CD4-positive, alpha-beta T cell treated with Interleukin-17A for 1 hour (primary cell): ENCODE data around the gene TBC1D16.
"Not testable (repeated sequence)": the region's sequence is repeated elsewhere in the genome, so short reads cannot be mapped to it uniquely, and the experiment has no call there.

ENCODE experiments used
- DNase-seq: peaks from one replicate; pipeline ENCODE4 v3.0.0-alpha.2; 2020

The TBC1D16 gene

GRCh38 chr17:79966681-79967080, 69.0 kb downstream of the TBC1D16 start:
- DNase-seq: no peak

- DNase-seq: no peak
Observed at GRCh38 chr17:79965806-79966205, 69.9 kb downstream of the TBC1D16 start.

DNA sequence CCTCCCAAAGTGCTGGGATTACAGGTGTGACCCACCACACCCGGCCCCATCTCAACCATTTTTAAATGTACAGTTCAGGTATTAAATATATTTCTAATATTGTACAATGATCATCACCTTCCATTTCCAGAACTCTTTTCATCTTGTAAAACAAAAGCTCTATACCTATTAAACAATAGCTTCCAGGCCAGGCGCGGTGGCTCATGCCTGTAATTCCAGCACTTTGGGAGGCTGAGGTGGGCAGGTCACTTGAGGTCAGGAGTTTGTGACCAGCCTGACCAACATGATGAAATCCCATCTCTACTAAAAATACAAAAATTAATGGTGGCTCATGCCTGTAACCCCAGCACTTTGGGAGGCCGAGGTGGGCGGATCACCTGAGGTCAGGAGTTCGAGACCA, 73.2 kb downstream of the TBC1D16 start:
- not testable (repeated sequence) for DNase-seq

GRCh38 chr17:79961567-79961966, 74.1 kb downstream of the TBC1D16 start:
- not testable (repeated sequence) for DNase-seq

DNA sequence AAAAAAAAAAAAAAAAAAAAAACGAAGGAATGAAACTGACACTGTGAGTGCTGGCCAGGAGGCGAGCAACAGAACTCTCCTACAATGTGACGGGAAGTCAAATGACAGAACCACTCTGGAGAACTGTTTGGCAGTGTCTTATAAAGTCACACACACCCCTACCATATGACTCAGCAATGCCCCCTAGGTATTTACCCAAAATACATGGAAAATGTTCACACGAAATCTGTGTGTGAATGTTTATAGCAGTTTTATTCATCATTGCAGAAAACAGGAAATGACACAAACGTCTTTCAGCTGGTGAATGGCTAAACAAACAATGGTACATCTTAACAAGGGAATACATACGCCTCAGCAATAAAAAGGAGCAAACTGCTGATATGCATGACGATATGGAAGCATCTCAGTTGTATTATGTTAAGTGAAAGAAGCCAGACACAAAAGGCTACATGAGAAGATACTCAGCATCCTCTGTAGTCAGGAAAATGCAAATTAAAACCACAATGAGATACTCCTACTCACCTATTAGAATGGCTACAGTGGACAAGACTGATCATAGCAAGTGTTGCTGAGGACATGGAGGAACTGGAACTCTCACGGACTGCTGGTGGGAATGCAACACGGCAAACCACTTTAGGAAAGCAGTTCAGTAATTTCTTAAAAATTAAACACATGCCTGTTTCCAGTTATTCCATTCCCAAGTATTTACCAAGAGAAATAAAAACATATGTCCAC, 74.7 kb downstream of the TBC1D16 start:
- no peak for DNase-seq

GRCh38 chr17:79959042-79959441, 76.6 kb downstream of the TBC1D16 start:
- no peak for DNase-seq

DNA sequence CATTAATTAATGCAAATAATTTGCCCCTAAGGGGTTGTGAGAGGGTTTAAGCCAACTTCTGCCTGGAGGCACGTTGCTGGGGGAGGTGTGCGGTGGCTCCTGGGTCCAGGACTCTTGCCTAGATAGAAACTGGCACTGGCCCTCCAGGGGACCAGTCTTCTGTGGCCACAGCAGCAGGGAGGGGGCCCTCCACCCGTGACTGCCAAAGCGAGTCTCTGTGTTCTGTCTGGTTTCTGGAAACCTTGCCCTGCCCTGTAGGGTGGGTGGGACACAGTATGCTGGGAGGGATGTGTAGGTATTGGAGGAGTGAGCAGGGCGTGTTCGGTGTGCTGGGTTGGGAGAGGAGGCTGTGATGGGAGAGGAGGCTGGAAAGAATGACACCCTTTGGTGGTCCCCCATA, 78.8 kb downstream of the TBC1D16 start:
- DNase-seq: no peak

GRCh38 chr17:79956441-79956735, 79.3 kb downstream of the TBC1D16 start:
- not testable (repeated sequence) for DNase-seq

DNA sequence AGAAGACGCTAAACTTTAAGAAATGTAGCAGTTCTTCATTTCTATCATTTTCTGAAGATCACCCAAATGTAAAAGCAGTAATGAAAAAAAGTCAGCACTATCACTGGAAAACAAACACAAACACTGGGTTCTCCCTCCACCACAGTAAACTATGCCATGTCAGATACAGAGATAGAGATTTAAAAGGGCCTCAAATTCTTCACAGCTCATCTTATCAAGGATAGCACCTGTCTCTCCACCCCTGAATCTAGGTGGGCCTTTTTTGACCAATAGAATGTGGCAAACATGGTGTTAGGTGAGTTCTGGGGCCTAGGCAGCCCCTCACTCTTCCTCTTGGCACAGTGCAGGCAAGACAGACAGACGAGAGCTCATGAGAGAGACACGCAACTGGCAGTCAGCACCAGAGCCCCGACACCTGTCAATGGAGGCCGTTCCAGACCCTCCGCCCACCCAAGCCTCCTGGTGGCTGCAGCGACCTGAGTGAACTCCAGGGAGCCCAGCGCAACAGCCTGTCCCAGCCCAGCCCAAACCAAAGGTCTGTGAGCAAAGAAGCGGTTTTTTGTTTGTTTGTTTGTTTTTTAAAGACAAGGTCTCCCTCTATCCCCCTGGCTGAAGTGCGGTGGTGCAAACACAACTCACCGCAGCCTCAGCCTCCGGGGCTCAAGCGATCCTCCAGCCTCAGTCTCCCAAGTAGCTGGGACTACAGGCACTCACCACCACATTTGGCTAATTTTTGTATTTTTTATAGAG, 79.8 kb downstream of the TBC1D16 start:
- DNase-seq: no peak

- DNase-seq: no peak
Observed at GRCh38 chr17:79955167-79955549, 80.5 kb downstream of the TBC1D16 start.

GRCh38 chr17:79954281-79955166, 81.1 kb downstream of the TBC1D16 start:
- no peak for DNase-seq

- no peak for DNase-seq
Observed at GRCh38 chr17:79953335-79953734, 82.3 kb downstream of the TBC1D16 start.

GRCh38 chr17:79952901-79953300, 82.8 kb downstream of the TBC1D16 start:
- no peak for DNase-seq

GRCh38 chr17:79952265-79952877, 83.3 kb downstream of the TBC1D16 start:
- no peak for DNase-seq

GRCh38 chr17:79951361-79952264, 84.1 kb downstream of the TBC1D16 start:
- DNase-seq: no peak

DNA sequence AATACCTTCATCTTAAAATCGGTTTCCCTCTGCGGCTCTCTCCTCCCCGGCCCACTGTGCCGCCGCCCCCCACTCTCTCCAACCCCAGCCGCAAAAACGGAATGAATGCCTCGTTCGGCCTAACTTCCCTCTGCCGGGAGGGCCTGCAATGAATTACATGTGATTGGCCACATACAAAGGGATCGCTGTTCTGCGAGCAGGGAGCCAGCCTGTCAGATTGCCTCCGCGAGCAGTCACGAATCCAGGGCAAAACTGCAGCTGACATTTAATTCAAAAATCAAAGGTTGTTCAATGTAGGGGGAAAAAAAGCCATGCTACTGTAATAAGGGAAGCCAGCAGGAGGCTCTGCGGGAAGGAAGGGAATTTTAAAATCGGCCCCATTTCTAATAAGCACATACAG, 84.9 kb downstream of the TBC1D16 start:
- no peak for DNase-seq

DNA sequence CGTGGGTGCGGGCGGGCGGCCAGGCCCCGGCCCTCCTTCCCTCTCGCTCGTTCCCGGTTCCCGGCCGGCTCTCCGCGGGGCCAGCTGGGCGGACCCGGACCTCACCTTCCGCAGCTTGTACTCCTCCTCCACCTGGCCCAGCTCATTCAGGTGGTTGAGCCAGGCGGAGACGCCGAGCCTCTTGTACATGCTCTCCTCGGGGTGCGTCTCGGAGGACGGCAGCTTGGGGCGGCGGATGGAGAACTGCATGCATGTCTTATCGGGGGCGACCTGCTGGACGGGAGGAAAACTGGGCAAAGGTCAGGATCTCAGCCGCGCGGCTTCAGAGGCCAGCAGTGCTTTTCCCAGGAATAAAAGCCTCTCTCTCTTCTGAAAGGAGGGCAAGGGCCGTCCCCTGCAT, 85.4 kb downstream of the TBC1D16 start:
- DNase-seq: no peak

- no peak for DNase-seq
Observed at GRCh38 chr17:79949656-79950209, 85.9 kb downstream of the TBC1D16 start.

- DNase-seq: no peak
Observed at GRCh38 chr17:79948945-79949655, 86.6 kb downstream of the TBC1D16 start.

- DNase-seq: no peak
Observed at GRCh38 chr17:79948406-79948944, 87.2 kb downstream of the TBC1D16 start.
